22Rv1 (cell line): ENCODE data around the gene RSKR.
"Not testable (repeated sequence)": the region's sequence is repeated elsewhere in the genome, so short reads cannot be mapped to it uniquely, and the experiment has no call there.

ENCODE experiments used
- CTCF ChIP-seq: fragments of 450-650 bp; IDR thresholded peaks from 2 replicates; pipeline ENCODE4 v1.5.1; 2017; ENCODE audit warnings: mild to moderate bottlenecking
- ZFX ChIP-seq: fragments of 450-650 bp; IDR thresholded peaks from 2 replicates; pipeline ENCODE4 v1.6.1; 2017; ENCODE audit warnings: antibody characterized with exemption, borderline replicate concordance

GRCh38 chr17:28658342-28658741, 44.4 kb upstream of the RSKR start:
- not testable (repeated sequence) for TF ChIP-seq CTCF, ZFX
